ENCODE measurements around the gene SMARCC1.

The SMARCC1 gene

DNA sequence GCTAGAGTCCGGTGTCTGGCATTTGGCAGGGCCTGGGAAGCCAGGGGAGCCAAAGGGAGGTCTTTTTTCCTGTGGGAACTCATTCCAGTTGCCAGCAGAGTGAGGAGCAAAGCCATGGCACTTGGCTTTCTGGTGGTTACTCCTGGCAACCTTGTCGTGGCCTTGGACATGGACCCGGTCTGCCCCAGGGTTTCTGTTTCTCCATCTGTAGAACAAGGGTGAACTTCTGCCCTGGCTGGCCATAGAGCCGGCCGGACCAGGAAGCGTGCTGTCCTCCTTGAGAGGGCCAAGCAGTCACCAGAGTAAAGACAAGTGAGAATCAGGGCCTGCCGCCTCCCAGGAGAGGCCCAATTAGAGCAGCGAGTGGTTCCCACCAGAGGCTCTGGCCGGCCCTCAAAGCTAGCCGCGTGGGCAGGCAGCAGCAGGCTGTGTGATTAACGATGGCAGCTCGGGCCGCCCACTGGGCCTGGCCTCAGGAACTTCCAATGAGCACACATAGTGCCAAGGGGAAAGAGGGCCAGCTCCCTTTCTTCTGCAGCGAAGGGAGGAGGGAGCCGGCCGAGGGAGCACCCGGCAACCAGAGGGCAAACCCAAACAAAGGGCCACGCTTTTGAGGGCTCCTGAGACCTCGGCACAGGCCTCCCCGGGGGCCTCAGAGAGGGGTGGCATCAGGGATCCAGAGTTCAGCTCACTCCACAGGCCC, 239.1 kb downstream of the SMARCC1 start:
- DNase-seq (ENCODE audit: low spot score in 2 of 2) (no peak), ATAC-seq (no peak)
- Mint-ChIP-seq H3K4me1 (no peaks in the 10 kb centered on the region), H3K36me3 (no peaks in the 10 kb centered on the region), H3K9me3 (no peaks in the 10 kb centered on the region), H3K27ac (no peak overlapping the region), H3K4me3 (no peak overlapping the region)

DNA sequence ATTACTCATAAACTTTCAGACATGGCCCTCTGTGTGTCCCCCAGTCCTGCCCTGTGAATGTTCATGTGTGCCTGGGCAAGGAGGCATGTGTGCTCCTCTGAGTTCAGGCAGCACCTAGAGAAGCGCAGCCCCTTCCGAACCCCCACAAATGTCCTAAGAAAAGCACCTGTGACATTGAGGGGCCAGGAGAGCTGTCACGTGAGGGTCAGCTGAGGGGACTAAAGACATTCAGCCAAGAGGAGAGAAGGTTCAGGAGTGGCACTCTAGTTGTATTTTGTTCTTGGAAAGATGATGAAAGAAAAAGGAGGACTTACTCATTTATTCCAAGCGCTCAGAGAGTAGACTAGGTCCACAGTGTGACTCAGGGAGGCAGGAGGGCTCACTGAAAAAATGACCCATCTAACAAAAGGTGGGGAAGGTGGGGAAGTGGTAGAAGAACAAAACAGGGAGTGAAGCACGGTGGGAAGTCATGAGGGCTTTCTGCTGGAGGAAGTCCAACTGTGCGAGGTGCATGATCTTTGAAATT, 240.0 kb downstream of the SMARCC1 start:
- ATAC-seq = no peak
- Mint-ChIP-seq H3K4me3 (no peak overlapping the region), H3K4me1 (no peaks in the 10 kb centered on the region), H3K9me3 (no peaks in the 10 kb centered on the region), H3K36me3 (no peaks in the 10 kb centered on the region), H3K27ac (no peak overlapping the region)
- no peak for DNase-seq (ENCODE audit: low spot score in 2 of 2)

DNA sequence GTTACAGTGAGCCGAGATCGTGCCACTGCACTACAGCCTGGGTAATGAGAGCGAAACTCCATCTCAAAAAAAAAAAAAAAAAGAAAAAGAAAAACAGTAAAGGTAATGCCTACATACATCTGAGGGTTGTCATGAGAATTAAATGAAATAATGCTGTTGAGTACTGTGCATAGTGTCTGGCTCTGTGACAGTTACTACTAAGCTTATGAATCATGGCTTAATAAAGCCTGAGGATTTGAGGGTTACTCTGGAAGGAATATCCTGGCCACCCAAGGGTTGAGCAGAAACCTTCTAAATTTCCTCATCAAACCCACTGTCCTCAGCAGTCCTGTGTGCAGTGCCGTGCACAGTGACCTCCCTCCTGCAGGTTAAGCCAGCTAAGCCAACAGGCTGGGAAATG, 241.4 kb downstream of the SMARCC1 start:
- ATAC-seq (no peak), DNase-seq (ENCODE audit: low spot score in 2 of 2) (no peak)
- Mint-ChIP-seq H3K27ac (no peak overlapping the region), H3K4me1 (peaks cover 6% of the 10 kb centered on the region), H3K4me3 (no peak overlapping the region), H3K9me3 (no peaks in the 10 kb centered on the region), H3K36me3 (no peaks in the 10 kb centered on the region)

DNA sequence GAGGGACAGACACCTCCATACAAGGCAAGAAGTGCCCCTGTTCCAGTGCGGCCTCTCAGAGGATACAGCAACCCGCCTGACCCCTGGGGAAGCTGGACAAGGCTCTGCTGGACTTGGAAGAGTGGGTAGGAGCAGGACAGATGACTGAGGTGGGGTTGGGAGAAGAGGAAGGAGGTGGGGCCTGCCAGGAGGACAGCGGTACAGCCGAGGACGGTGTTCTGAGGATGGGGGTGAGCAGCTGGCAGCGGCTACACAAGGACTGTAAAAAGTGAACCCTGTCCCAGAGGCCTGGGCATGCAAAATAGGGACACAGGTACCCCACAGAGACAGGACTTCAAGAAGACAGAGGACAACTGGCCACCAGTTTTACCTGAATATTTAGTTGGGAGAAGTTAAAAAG, 244.7 kb downstream of the SMARCC1 start:
- Mint-ChIP-seq H3K9me3 (no peaks in the 10 kb centered on the region), H3K27ac (no peak overlapping the region)
- no peak for ATAC-seq

DNA sequence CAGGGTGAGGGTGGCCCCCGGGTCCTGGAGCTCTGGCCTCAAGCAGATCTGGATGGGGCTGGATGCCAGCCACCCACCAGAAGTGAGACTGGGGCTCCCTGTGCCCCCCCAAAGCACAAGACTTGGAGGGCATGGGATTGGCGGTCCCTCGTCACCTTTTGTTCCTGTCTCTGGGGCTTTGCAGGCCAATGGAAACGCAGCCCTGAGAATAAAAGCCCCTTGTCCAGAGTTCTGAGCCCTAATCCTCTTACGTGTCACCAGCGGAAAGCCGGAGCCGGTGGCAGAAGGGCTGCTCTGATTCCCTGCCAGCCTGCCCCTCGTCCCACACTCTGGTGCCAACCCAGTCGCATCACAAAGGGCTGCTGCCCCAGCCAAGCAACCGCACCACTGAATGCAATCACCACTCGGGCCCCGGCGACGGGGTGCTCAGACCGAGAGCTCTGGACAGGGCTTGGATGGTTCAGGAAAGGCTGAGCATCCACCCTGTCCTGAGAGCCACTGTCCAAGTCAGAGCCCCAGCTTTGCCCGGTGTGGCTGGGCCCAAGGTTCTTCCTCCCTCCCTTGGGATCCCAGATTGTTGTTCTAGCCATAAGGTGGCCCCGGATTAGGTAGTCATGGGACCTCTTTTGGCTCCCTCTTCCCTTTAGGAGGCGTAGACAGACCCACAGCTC, 245.3 kb downstream of the SMARCC1 start:
- DNase-seq (ENCODE audit: low spot score in 2 of 2) (no peak), ATAC-seq (no peak)
- H3K4me3 Mint-ChIP-seq = no peak overlapping the region
- H3K36me3 Mint-ChIP-seq = no peaks in the 10 kb centered on the region
- peaks cover 6% of the 10 kb centered on the region for H3K4me1 Mint-ChIP-seq
- H3K9me3 Mint-ChIP-seq = no peaks in the 10 kb centered on the region
- H3K27ac Mint-ChIP-seq = no peak overlapping the region

More for the DNA sequence above, 244.7 kb downstream of the SMARCC1 start:
- Mint-ChIP-seq H3K36me3 (no peaks in the 10 kb centered on the region), H3K4me3 (no peak overlapping the region), H3K4me1 (peaks cover 6% of the 10 kb centered on the region)
- DNase-seq (ENCODE audit: low spot score in 2 of 2) = no peak
